ENCODE measurements around the gene TUBE1. TPM values are rescaled to one million over a fixed set of nuclear protein-coding genes. Genes with fewer than 3 reads are reported as not detected.
"Not testable (repeated sequence)": the region's sequence is repeated elsewhere in the genome, so short reads cannot be mapped to it uniquely, and the experiment has no call there.

TUBE1 gene
- total and polyA plus RNA-seq, 10 donors: 8.8 to 35.1 (median 15.1) TPM

DNA sequence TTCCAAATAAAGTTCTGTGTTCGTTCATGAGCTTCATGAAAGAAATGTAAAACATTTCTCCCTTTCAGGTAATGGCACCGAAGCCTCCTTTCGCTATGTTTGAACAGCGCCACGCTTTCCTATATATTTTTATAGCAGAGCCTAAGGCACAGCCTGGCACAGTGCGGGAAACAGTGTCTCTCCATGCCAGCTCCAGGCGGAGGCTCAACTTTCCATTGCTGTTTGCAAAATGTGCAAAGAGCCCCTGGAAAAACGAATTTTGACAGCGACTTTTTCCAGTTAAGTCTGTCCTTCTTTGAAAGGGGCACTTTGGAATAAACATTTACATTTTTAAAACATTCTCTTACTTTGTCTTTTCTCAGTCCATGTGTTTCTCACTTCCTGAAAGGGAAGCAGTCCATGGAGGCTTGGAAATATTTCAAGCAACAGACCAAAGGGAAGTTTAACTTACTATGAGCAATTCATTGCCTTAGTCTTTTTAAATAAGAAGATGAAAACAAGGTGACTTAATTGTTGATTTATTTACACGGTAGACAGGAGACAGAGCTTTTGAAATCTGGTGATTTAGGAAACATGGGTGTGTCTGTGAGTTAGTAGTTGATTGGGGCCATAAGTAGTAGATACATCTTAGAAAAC is 32.6 kb downstream of the TUBE1 start:
- intact Hi-C loops (cut with DNase I; ENCODE audit: low total_unique reads): no loop called here
- TF ChIP-seq, protein P1, sequence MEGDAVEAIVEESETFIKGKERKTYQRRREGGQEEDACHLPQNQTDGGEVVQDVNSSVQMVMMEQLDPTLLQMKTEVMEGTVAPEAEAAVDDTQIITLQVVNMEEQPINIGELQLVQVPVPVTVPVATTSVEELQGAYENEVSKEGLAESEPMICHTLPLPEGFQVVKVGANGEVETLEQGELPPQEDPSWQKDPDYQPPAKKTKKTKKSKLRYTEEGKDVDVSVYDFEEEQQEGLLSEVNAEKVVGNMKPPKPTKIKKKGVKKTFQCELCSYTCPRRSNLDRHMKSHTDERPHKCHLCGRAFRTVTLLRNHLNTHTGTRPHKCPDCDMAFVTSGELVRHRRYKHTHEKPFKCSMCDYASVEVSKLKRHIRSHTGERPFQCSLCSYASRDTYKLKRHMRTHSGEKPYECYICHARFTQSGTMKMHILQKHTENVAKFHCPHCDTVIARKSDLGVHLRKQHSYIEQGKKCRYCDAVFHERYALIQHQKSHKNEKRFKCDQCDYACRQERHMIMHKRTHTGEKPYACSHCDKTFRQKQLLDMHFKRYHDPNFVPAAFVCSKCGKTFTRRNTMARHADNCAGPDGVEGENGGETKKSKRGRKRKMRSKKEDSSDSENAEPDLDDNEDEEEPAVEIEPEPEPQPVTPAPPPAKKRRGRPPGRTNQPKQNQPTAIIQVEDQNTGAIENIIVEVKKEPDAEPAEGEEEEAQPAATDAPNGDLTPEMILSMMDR (IDR thresholded peaks at IDR 0.05 in 8 of 11, conservative IDR thresholded peaks at IDR 0.05 in 3 of 11): no peak
- no peak for TF ChIP-seq POLR2A (IDR thresholded peaks at IDR 0.05)
- no peaks in the 10 kb centered on the region for H3K9me3 ChIP-seq

DNA sequence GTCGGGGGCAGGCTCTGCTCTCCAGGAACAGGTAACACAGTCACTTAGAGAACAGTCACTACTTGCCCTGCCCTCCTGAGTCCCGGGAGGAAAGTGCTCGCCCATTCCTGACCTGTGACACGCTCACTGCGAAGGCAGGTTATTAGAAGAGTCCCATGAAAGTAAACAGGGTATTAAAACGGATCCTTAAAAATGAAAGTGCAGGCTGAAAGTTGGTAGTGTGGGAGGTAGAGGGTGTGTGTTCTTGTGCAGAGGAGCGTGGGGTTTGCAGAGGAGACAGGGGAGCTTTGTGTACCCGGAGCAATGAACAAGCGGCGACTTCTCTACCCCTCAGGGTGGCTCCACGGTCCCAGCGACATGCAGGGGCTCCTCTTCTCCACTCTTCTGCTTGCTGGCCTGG is 33.3 kb downstream of the TUBE1 start, which contains the start of gene CCN6:
Gene CCN6, plus strand, starts transcription at position 104 of the 400 bp plus-strand sequence. Its CDS starts 254 bp downstream, at position 358.
- H3K36me3 ChIP-seq: no peaks in the 10 kb centered on the region
- no peaks in the 10 kb centered on the region for H3K4me1 ChIP-seq
- no peak for DNase-seq
- intact Hi-C loops (cut with DNase I; ENCODE audit: low total_unique reads): no loop called here
- H3K27ac ChIP-seq: no peak within 1 kb of the TSS
- TF ChIP-seq POLR2A (IDR thresholded peaks at IDR 0.05) (no peak), POLR2AphosphoS5 (IDR thresholded peaks at IDR 0.05) (no peak)
- TF ChIP-seq, protein P1 (IDR thresholded peaks at IDR 0.05 in 8 of 11, conservative IDR thresholded peaks at IDR 0.05 in 3 of 11): no peak
- H3K4me3 ChIP-seq: no peak within 1 kb of the TSS
- H3K27me3 ChIP-seq (replicated peaks in 1 of 7): no peaks in the 10 kb centered on the region
- H3K9me3 ChIP-seq: no peaks in the 10 kb centered on the region
- 82 to 94% (median 90%) methylated on average over 12 of the region's 12 CpGs for WGBS, 5 donors

More for the DNA sequence above, 32.6 kb downstream of the TUBE1 start:
- H3K27ac ChIP-seq: no peak overlapping the region
- no peak for DNase-seq
- H3K27me3 ChIP-seq (replicated peaks in 1 of 7): no peaks in the 10 kb centered on the region
- H3K4me3 ChIP-seq: no peak overlapping the region
- 83 to 93% (median 87%) methylated on average over 10 of the region's 10 CpGs for WGBS, 5 donors
- H3K36me3 ChIP-seq: no peaks in the 10 kb centered on the region
- no peaks in the 10 kb centered on the region for H3K4me1 ChIP-seq

DNA sequence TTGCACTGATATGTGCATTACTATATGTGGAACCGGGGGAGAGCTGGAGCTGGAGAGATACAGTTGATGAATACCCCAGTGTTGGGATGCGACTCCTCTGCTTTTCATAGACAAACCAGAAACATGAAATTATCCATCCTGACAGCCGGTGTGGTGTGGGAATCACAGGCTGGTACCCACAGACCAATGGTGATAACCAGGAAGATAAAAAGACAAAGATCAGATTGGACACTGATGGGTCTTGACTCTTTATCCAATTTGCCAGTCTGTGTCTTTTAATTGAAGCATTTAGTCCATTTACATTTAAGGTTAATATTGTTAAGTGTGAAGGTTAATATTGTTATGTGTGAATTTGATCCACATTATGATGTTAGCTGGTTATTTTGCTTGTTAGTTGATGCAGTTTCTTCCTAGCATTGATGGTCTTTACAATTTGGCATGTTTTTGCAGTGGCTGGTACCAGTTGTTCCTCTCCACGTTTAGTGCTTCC is 36.0 kb downstream of the TUBE1 start:
- WGBS, 5 donors: 83 to 98% (median 93%) methylated on average over 4 of the region's 4 CpGs

DNA sequence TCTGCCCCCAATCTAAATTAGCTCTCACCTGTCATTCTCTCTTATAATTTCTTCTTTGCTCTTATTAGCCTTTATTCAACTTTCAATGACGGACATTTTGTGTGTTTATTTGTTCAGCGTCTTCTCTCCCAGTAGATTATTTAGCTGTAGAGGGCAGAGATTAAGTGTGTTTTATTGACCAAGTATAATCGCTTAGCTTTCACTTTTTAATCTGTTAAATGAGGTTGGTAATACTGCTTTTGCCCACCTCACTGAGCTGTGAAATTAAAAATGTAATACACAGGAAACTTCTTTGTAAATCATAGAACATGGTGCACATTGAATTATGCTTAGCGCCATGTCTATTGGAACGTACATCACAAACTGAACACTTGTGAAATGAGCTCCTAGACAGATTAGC is 36.9 kb downstream of the TUBE1 start:
- no peaks in the 10 kb centered on the region for H3K27me3 ChIP-seq (replicated peaks in 1 of 7)
- intact Hi-C loops (cut with DNase I; ENCODE audit: low total_unique reads): no loop called here
- TF ChIP-seq POLR2AphosphoS5 (IDR thresholded peaks at IDR 0.05): no peak
- TF ChIP-seq, protein P1 (IDR thresholded peaks at IDR 0.05 in 8 of 11, conservative IDR thresholded peaks at IDR 0.05 in 3 of 11): no peak
- no peak for TF ChIP-seq POLR2A (IDR thresholded peaks at IDR 0.05)
- DNase-seq: no peak
- H3K27ac ChIP-seq: no peak overlapping the region
- 94 to 97% (median 94%) methylated on average over 5 of the region's 5 CpGs for WGBS, 5 donors
- no peaks in the 10 kb centered on the region for H3K36me3 ChIP-seq
- H3K9me3 ChIP-seq: no peaks in the 10 kb centered on the region
- no peaks in the 10 kb centered on the region for H3K4me1 ChIP-seq
- no peak overlapping the region for H3K4me3 ChIP-seq

More for the DNA sequence above, 36.0 kb downstream of the TUBE1 start:
- H3K9me3 ChIP-seq; intact Hi-C loops (cut with DNase I; ENCODE audit: low total_unique reads); H3K27ac ChIP-seq; H3K4me3 ChIP-seq; H3K4me1 ChIP-seq; H3K27me3 ChIP-seq (replicated peaks in 1 of 7); H3K36me3 ChIP-seq; DNase-seq: not testable (repeated sequence)
